VCaP (cell line): ENCODE results near the gene SPATA7.

Experiments
- H3K27ac ChIP-seq: fragments of 450-650 bp; 2 replicates; pipeline ENCODE4 v1.5.1; 2017
- TF ChIP-seq, protein P1 (sequence below): fragments of 450-650 bp; conservative IDR thresholded peaks from 2 replicates; pipeline ENCODE4 v1.5.1; 2017; ENCODE audit warnings: mild to moderate bottlenecking, moderate library complexity

The SPATA7 gene

DNA sequence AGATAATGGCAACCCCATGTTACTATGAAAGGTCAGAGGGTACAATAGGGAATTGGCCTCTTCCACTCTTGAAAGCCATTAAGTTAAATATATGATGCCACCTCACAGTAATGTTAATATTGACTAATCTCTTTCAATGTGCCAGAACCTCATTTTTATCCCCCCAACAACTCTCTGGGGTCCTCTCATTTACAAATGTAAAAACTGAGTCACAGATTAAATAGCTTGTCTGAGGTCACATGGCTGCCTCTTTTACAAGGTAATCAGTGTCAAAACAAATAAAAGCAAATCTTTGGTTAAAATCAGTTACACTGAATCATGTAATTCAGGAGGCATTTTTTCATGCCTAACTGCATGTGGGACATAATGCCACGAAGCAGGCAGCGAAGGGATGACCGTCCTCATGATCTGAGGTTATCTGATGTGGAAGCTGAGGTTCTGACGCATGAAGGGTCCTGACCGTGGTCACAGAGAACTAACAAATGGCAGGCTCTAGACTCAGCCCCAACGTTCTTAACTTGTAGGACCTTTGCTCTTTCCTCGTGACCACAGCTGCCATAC is 90.8 kb downstream of the SPATA7 start:
- TF ChIP-seq, protein P1, sequence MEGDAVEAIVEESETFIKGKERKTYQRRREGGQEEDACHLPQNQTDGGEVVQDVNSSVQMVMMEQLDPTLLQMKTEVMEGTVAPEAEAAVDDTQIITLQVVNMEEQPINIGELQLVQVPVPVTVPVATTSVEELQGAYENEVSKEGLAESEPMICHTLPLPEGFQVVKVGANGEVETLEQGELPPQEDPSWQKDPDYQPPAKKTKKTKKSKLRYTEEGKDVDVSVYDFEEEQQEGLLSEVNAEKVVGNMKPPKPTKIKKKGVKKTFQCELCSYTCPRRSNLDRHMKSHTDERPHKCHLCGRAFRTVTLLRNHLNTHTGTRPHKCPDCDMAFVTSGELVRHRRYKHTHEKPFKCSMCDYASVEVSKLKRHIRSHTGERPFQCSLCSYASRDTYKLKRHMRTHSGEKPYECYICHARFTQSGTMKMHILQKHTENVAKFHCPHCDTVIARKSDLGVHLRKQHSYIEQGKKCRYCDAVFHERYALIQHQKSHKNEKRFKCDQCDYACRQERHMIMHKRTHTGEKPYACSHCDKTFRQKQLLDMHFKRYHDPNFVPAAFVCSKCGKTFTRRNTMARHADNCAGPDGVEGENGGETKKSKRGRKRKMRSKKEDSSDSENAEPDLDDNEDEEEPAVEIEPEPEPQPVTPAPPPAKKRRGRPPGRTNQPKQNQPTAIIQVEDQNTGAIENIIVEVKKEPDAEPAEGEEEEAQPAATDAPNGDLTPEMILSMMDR, result no peak

DNA sequence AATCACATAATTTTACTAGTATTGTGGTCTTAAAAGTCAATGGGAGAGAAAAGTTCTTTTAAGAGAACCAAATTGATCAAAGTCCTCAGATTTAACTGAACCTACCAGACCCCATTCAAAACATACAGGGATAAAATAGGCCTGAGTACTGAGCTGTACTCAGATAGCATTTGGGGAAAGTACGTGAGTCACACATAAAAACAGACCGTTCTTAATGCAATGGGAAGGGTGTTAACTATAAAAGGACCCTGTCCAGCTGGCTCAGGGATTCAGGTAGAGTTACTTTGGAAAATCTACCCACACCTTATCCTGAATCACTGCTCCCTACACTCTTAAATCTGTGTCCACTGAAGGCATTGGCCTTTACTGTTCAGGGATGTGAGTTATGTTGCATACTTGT is 91.4 kb downstream of the SPATA7 start:
- TF ChIP-seq, protein P1, result no peak
- no peak overlapping the region for H3K27ac ChIP-seq

More for the DNA sequence above, 90.8 kb downstream of the SPATA7 start:
- H3K27ac ChIP-seq, result no peak overlapping the region

DNA sequence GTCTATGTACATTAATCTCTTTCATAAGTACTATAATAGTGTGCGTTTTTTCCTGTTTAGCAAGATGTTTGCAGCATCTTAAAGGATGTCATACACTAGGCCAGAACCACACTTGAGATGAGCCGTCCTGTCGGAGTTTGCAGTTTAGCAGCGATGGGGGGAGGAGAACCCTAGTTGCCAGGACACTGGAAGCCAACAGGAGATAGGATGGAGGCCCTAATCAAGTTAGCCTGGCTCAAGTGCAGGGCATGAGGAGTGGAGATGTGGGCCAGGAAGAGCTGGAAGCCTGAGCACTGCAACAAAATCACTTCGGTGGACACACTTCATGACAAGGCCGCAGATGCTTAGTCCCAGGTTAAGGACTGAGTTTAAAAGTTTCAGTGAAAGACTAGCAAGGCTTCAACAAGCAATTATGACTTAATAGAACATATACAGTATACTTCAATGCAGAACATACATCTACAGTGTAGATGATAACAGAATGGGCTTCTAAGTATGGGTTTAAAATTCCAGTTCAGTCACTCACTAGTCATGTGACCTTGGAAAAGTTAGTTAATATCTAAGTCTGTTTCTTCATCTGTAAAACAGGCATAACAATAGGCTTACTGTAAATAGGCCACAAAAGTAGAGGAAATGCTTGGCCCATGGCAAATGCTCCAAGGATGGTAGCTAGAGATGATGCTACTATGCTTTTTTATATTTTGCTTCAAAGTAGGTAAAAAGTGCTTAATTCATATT is 92.2 kb downstream of the SPATA7 start:
- H3K27ac ChIP-seq, result no peak overlapping the region
- TF ChIP-seq, protein P1, result no peak

DNA sequence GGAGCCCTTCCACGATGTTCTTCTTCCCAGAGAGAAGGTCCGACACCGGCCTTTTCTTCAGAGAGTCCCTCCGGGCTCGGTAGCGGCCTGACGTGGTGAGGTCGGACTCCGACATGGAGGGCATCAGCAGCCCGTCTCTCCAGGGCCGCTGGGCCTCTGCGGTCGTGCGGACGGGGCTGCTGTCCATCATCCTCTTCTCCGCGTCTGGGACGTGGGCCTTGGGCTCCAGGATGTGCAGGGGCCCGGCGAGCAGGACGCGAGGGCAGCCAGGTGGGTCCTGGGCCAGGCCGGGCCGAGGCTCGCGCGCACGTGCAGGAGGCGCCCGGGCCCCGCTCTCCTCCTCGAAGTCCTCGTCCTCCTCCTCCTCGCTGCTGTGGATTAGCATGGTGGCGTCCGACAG is 93.5 kb downstream of the SPATA7 start:
- no peak overlapping the region for H3K27ac ChIP-seq
- TF ChIP-seq, protein P1, result no peak

DNA sequence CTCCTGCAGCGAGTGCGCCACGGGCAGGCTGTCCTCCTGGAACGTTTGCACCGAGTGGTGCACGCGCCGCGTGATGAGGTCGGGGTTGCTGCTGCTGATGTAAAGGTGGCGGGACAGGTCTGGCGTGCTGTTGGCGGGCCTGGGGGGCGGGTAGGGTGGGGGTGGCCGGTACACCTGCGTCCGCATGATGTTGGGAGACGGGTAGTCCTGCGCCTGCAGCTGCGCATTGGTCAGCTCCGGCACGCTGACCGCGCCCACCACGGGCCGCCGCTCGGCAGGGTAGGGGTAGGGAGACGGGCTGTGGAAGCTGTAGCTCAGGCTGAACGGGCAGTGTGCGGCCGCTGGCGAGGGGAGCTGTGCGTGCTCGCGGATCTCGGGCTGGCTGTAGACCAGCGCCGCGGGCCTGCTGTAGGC is 94.1 kb downstream of the SPATA7 start:
- H3K27ac ChIP-seq, result no peak overlapping the region
- TF ChIP-seq, protein P1, result no peak

DNA sequence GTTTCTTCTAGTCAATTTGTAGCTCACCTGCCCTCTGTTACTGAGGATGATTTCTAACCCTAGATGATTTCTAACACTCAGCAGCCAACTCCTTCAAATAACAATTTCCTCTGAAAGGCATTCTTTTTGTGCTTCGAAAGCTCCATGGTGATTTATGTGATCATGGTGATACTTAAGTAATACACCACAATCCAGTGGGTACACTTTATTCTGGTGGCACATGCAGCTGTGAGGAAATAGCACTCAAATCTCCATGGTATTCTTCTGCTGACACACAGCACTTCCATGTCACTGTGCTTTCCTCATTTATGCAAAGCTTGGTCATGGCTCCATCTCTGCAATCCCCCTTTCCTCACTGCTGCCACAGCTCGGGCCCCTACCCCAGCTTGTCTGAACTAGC is 95.6 kb downstream of the SPATA7 start:
- H3K27ac ChIP-seq, result no peak overlapping the region
- TF ChIP-seq, protein P1, result no peak

DNA sequence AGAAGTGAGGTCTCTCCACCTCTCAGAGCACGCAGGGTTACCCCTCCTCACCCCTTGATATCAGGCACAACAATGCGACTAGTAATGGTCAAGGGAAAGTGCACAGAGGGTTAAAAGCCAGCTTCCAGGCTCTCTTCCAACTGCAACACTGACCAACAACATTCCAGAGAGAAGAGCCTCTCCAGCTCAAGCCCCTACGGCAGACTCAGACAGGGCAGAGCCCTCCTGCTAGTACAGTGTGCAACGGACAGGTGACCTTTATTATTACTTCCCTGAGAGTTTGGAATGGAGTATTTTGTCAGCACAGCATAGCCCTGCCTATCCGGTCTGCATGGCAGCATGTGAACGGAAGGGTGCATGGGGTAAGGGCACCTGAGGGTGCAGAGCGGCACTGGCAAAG is 96.3 kb downstream of the SPATA7 start:
- H3K27ac ChIP-seq, result no peak overlapping the region
- TF ChIP-seq, protein P1, result no peak
